DLD1 (cell line): ENCODE results near the gene CAPZA1.

ENCODE experiments used
- in situ Hi-C: cut with HindIII; loops from 2 replicates; pipeline ENCODE4 v1.10.0; 2017; ENCODE audit warnings: low sequenced_read_pairs

The CAPZA1 gene

DNA sequence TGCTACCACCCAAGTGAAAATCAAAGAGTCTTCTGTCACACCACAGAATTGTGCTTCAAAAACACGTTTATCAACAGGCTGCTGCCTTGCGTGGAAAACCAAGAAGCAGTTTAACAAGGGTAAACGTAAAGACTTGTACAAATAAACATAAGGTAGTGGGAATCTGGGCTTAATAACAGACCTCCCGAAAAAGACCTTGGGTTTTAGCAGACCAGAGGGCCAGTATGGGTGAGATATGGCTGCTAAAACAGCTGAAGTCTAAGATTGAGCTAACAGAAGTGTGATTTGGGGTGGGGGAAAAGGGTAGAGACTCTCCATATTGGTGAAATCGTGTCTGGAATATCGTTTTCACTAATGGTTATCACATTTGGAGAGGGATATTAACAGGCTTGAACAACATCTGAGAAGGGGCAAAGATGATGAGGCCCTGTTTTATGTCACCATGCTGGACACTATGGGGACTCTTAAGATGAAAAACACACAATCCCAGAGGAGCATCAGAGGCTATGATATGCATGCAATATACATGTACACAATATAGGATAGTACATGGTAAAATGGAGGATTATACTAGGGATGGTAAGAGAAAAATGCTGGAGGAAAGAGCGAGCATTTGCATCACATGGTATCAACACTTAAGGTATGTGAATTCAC is 56.2 kb downstream of the CAPZA1 start:
- in situ Hi-C loops, result no loop called here

DNA sequence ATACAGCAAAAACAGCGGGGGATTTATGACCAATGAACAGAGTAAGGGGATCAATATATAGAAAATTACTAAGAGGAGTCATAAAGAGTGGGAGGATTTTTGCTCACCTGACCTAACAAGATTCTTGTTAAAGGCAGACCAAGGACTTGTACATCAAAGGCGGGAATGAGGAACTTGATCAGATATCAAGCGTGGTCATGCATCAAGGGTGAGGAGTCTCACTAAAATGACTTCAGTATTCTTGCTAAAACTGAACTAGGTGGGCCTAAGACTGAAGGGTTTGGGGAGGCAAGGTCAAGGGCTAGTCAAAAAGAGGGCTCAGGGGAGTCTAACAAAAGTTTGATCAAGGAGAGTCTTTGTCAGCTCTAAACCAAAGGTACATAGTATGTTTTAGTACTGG is 56.9 kb downstream of the CAPZA1 start:
- in situ Hi-C loops, result no loop called here

DNA sequence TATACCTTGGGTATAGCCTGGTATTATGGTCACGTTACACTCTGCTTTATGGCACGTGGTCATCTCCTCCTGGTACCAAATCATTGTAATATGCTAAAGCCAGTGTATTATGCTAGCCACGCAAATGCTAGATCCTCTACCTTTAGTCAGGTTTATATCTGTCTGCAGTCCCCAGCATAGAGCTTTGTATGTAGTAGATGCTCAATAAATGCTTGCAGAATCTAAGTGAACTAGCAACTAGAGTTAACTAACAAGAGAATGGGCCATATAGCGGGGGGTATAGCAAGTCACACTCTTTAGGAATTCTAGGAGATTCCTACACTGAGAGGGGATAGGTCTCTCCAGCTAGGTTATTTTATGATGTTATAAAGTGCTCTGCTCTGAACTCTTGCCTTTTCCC is 57.9 kb downstream of the CAPZA1 start:
- in situ Hi-C loops, result no loop called here

DNA sequence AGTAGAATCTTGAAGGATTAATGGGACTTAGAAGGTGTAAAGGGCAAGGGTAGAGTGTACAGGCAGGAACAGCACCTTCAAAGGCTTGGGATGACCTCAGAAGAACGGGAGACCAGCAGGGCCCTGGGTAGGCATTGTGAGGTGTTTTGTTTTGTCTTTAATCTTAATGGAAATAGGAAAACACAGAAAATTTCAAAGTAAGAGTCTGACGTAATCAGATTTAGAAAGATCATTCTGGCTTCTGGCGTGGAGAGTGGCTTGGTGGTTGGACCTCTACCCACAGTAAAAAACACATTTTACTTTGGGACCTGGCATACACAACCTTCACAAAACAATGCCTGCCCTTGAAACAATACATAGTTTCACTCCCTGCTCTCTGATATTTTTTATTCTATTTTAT is 59.0 kb downstream of the CAPZA1 start:
- in situ Hi-C loops, result no loop called here

DNA sequence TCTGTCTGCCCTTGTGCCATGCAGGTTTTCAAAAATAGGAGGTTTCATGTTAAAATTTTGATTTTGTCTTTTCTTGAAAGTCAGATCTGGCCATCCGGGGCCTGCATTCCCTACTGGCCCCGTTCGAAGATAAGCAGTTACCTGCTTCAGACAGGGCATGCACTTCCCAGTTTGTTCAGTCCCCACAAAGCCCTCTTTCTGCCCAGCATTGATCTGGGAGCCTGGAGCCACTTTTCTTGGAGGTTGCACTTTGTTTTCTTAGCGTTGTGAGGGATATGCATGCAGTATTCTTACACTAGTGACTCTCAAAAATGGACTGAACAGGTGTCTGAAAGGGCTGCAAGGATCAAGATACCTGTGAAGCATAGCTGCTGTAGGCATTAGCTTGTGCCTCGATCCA is 66.3 kb downstream of the CAPZA1 start:
- in situ Hi-C loops, result no loop called here

DNA sequence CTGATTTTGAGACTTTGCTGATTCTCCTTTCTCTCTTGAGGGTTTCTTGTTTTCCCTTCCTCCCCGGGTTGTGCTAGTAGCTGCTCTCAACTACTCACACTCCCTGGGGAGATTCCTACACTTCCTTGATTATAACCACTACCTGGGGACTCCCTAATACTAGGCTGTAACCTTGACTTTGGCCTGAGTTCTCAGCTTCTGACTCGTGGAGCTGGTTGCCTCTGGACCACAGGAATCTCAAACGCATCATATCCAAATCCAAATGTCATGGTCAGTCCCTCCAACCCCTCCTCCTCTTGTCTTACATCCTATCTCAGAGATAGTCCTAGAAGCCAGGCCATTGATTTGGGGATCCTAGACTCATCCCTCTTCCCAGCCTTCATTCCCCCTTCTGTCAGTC is 66.8 kb downstream of the CAPZA1 start:
- in situ Hi-C loops, result no loop called here

DNA sequence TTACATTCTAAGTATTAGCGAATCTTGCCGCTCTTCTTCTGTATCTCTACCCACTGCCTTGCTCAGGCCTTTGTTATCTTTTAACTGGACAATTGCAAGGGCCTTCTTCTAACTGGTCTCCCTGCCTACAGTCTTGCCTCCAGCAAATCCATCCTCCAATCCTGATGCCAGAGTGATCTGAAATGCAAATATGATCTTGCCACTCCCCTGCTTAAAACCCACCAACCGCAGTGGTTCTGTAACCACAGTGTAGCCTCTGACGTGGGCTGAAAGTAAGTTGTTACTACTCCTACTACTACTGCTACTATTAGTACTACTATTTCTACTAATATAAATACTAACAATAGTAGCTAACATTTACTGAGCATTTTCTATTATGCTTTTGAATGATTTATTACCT is 67.2 kb downstream of the CAPZA1 start:
- in situ Hi-C loops, result no loop called here

DNA sequence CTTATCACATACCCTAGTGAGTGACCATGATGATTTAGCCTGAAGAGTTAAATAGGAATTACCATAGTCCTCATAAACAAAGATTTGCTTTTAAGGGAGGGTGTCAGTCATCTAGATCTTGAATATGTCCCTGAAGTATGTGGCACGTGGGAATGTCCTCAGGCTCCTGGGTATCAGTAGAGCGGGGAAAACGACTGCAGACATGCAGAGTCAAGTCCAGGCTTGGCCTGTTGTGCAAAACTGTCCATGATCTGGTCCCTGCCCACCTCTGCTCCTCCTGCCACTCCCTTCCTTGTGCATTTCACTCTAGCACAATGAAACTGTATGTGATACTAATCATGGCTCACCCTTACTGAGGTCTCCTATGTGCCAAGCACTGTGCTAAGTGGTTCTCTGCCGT is 67.7 kb downstream of the CAPZA1 start:
- in situ Hi-C loops, result no loop called here

DNA sequence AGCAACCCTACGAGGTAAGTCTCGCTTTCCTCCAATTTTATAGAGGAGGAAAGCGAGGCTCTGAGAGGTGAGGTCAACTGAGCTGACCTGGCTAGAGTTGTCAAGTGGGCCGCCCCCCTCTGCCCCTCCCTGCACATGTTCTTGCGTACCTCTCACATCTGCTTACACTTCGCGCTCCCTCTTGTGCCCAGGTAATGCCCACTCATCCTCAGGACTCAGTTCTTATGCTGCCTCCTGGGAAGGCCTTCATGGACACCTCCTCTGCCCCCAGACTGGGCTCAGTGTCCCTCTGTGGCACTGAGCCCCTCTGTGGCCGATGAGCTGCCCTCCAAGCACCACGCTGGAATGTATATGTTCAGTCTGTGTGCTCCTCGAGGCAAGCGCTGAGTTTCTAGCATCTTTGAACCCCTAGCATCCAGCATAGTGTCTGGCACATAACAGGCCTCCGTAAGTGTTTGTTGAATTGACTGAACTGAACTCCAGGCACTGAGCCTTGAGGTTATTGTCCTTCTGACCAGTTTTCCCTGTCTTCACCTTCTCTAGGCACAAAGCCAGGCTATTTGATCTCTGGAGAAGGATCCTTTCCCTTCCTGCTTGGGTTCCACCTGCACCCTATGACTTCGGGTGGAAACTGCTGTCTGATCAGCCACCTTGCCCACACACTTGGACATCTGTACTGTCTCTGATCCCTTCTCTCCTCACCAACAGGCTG is 68.3 kb downstream of the CAPZA1 start:
- in situ Hi-C loops, result no loop called here

DNA sequence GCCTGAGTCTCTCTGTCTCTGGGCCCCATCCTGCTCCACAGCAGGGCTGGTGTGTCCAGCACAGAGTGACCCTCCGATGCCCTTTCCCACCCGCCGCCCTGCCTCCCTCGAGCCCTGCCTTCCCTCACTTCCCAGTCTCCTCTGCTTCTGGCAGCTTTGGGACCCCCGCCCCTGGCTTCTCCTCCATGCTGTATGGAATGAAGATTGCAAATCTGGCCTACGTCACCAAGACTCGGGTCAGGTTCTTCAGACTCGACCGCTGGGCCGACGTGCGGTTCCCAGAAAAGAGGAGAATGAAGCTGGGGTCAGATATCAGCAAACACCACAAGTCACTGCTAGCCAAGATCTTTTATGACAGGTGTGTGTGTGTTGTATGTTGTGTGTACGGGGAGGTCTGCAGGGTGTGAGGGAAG is 69.2 kb downstream of the CAPZA1 start:
- in situ Hi-C loops, result no loop called here

DNA sequence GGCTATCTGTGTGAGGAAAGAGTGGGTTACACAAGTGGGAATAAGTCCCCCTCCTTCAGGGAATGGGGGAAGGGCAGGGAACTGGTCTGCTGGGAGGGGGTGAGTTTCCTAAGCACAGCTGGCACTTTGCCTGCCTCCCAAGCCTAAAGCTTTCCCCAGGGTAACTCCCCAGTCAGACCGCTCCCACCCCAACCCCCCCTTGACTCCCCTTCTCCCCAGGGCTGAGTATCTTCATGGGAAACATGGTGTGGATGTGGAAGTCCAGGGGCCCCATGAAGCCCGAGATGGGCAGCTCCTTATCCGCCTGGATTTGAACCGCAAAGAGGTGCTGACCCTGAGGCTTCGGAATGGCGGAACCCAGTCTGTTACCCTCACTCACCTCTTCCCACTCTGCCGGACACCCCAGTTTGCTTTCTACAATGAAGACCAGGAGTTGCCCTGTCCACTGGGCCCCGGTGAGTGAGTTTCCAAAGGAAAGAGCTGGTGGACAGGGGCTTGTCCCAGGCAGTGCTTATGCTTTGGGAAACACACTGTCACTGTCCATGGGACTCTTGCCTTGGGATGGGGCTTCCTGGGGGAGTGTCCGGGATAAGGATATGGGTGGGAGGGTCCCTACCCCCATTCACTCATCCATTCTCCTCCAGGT is 69.7 kb downstream of the CAPZA1 start:
- in situ Hi-C loops, result no loop called here

DNA sequence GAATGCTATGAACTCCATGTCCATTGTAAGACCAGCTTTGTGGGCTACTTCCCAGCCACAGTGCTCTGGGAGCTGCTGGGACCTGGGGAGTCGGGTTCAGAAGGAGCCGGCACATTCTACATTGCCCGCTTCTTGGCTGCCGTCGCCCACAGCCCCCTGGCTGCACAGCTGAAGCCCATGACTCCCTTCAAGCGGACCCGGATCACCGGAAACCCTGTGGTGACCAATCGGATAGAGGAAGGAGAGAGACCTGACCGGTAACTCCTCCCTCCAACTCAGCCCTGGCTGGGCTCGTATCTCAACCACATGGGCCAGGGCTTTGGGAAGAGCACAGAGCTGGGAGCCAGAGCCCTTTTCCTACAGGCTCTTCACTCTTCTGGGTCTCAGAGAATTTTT is 70.2 kb downstream of the CAPZA1 start:
- in situ Hi-C loops, result no loop called here

DNA sequence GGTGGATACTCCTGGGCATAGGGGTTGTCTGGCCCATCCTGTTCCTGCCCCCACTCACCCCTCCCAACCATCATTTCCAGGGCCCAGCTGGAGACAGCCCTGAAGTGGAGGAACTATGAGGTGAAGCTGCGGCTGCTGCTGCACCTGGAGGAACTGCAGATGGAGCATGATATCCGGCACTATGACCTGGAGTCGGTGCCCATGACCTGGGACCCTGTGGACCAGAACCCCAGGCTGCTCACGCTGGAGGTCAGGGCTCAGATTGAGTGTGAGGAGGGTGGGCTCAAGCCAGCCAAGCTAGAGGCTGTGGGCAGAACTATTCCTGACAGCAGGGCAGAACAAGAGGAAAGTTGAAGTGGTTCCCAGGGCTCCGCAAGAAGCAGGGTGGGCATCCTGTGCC is 73.0 kb downstream of the CAPZA1 start:
- in situ Hi-C loops, result no loop called here

DNA sequence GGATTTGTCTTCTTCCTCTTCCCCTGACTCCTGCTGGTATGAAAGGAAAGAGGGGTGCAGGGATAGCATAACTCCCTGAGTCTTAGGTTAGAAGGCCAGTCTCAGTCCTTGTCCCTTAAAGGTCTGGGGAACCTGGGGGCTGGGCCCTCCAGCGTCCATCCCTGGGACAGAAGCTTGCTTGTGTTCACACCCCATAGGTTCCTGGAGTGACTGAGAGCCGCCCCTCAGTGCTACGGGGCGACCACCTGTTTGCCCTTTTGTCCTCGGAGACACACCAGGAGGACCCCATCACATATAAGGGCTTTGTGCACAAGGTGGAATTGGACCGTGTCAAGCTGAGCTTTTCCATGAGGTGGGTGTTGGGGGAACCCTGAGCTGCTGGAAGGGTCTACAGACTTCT is 74.2 kb downstream of the CAPZA1 start:
- in situ Hi-C loops, result no loop called here

DNA sequence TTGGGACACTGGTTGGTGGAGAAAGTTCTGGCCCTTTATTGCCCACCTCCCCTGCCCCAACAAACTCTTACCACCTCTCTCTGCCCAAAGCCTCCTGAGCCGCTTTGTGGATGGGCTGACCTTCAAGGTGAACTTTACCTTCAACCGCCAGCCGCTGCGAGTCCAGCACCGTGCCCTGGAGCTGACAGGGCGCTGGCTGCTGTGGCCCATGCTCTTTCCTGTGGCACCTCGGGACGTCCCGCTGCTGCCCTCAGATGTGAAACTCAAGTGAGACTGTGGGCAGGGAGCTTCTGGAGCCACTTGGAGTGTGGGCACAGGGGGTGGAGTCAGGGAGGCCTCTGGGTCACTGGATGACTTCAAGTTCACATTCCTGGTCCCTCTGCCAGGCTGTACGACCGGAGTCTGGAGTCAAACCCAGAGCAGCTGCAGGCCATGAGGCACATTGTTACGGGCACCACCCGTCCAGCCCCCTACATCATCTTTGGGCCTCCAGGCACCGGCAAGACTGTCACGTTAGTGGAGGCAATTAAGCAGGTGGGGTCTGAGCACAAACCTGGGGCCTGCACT is 74.8 kb downstream of the CAPZA1 start:
- in situ Hi-C loops, result no loop called here

DNA sequence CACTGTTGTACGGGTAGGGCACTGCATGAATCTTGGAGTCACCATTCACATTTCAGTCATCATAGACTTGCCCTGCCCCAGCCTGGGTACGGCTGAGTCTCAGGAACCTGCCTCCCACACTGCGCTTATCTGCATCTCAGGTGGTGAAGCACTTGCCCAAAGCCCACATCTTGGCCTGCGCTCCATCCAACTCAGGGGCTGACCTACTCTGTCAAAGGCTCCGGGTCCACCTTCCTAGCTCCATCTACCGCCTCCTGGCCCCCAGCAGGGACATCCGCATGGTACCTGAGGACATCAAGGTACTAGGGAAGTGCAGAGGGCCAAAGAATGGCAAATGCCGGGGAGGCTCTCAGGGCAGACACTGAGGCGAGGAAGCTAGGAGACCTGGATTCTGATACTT is 75.6 kb downstream of the CAPZA1 start:
- in situ Hi-C loops, result no loop called here

DNA sequence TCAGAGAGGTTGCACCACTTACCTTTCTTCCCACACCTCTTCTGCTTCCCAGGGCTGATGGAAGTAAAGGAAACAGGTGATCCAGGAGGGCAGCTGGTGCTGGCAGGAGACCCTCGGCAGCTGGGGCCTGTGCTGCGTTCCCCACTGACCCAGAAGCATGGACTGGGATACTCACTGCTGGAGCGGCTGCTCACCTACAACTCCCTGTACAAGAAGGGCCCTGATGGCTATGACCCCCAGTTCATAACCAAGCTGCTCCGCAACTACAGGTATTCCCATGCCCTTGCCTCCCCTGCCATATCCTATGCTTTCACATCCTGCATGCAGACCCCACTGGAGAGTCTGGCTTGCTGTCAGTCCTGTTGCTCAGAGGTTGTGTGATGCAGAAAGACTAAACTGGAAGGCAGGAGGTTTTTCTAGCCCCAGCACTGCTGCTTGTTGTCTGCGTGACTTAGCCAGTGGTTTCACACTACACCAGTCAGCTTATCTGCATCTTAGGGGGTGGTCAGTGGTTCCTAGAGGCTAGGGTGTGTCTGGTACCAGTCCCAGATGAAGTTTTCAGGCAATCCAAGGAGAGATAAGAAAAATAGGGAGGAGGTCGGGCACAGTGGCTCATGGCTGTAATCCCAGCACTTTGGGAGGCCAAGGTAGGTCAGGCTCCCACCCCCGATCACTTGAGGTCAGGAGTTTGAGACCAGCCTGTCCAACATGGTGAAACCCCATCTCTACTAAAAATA is 77.1 kb downstream of the CAPZA1 start:
- in situ Hi-C loops, result no loop called here

DNA sequence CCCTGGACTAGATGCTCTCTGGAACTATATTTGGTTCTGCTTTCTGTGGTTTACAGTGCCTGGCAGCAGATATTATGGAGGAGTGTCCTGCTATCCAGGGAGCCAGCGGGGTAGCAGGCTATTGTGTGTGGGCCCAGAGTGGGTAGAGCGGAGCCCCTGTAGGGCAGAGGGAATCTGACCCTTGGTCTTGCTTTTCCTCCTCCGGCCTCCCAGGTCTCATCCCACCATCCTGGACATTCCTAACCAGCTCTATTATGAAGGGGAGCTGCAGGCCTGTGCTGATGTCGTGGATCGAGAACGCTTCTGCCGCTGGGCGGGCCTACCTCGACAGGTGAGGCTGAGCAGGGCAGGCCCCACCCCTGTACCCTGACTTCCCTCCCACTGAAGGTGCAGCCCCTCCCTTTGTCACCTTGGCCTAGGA is 78.2 kb downstream of the CAPZA1 start:
- in situ Hi-C loops, result no loop called here

DNA sequence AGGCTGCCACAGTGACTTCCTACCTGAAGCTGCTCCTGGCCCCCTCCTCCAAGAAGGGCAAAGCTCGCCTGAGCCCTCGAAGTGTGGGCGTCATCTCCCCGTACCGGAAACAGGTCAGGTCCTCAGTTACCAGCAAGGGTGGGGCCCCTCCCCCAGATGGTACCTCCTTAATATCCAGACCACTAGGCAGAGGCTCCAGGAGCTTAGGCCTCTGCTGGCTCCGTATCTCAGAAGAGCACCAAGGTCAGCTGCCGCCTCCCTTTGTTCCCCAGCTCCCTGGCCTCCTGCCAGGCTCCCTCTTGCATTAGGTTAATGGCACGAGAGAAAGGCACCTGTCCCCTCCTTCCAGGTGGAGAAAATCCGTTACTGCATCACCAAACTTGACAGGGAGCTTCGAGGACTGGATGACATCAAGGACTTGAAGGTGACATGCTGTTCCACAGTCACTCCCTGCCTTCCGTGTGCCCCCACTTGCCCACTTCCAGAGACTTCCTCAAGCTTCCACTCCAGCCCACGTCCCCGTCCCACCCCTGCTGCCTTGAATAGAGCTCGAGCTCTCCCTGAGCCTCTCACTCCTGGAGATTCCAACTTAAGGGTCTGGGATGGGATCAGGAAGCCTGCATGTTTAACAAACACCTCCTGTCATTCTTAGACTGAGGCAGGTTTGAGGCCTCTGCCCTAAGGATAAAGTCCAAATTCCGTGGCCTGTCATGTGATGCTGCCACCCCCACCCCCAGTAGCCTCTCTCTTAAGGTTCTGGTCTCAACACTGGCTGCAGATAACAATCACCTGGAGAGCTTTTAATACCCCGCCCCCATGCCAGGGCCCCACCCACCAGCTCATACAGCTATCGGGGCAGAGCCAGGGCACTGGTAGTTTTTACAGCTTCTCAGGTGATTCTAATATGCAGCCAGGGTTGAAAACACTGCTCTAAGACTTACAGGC is 79.0 kb downstream of the CAPZA1 start:
- in situ Hi-C loops, result no loop called here

DNA sequence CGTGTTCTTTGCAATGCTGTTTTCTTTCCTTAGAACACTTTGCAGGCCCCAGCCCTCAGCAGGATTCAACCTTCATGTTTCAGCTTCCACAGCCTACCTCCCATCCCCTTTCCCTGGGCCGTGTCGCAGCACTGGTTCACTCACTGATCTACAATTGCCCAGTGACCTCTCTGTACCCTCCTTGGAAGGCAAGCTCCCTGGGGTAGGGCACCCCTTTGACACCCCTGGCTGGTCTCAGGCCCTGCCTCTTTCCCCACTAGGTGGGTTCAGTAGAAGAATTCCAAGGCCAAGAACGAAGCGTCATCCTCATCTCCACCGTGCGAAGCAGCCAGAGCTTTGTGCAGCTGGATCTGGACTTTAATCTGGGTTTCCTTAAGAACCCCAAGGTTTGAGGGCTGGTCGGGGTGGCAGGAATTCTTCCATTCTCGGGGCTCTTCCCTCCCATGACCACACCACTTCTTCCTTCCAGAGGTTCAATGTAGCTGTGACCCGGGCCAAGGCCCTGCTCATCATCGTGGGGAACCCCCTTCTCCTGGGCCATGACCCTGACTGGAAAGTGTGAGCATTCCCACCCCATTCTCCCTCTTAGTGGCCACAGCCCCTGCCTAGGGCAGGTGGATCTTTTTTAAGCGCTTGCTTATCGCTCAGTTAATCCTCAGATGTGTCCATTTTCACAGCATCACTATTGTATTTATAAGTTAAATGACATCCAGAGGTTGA is 80.0 kb downstream of the CAPZA1 start:
- in situ Hi-C loops, result no loop called here
